HG02981 (cell line): ENCODE measurements around the gene SNX10.
A peak's percentile ranks its signal among the peaks of the same experiment; 100 is the strongest.
"Not testable (repeated sequence)": the region's sequence is repeated elsewhere in the genome, so short reads cannot be mapped to it uniquely, and the experiment has no call there.

Experiments used
- ATAC-seq: cut with Tn5 transposase; IDR thresholded peaks from one replicate; pipeline ENCODE4 v1.9.1; 2021; ENCODE audit warnings: mild to moderate bottlenecking, moderate library complexity; ENCODE audit not compliant: unreplicated experiment

SNX10 gene

GRCh38 chr7:26291699-26292538 is at the start of gene SNX10:
TSS of gene SNX10 (plus strand) at chr7:26291862. CDS start at chr7:26346443, 54,581 bp downstream.
- ATAC-seq = peak; percentile 64

- ATAC-seq = no peak
Measured at GRCh38 chr7:26245150-26245549, 46.5 kb upstream of the SNX10 start.

GRCh38 chr7:26250239-26250638 is 41.4 kb upstream of the SNX10 start:
- no peak for ATAC-seq

- ATAC-seq = not testable (repeated sequence)
Measured at GRCh38 chr7:26261866-26262265, 29.8 kb upstream of the SNX10 start.

GRCh38 chr7:26265065-26265464 is 26.6 kb upstream of the SNX10 start:
- ATAC-seq = no peak

GRCh38 chr7:26265499-26266075 is 26.1 kb upstream of the SNX10 start:
- ATAC-seq = no peak

- ATAC-seq = no peak
Measured at GRCh38 chr7:26267601-26268166, 24.0 kb upstream of the SNX10 start.

- no peak for ATAC-seq
Measured at GRCh38 chr7:26275213-26275612, 16.4 kb upstream of the SNX10 start.

GRCh38 chr7:26278770-26279169 is 12.9 kb upstream of the SNX10 start:
- ATAC-seq = no peak

GRCh38 chr7:26279405-26279804 is 12.3 kb upstream of the SNX10 start:
- ATAC-seq = peak; percentile 46

- ATAC-seq = no peak
Measured at GRCh38 chr7:26280097-26280496, 11.6 kb upstream of the SNX10 start.

GRCh38 chr7:26280723-26281122 is 10.9 kb upstream of the SNX10 start:
- no peak for ATAC-seq

- no peak for ATAC-seq
Measured at GRCh38 chr7:26284477-26284876, 7.2 kb upstream of the SNX10 start.

GRCh38 chr7:26284995-26285632 is 6.5 kb upstream of the SNX10 start:
- ATAC-seq = no peak

GRCh38 chr7:26286157-26286556 is 5.5 kb upstream of the SNX10 start:
- ATAC-seq = no peak

- ATAC-seq = not testable (repeated sequence)
Measured at GRCh38 chr7:26288126-26288525, 3.5 kb upstream of the SNX10 start.

GRCh38 chr7:26291251-26291650 is 411 bp upstream of the SNX10 start:
- ATAC-seq = no peak

- no peak for ATAC-seq
Measured at GRCh38 chr7:26292768-26293560, 1.3 kb downstream of the SNX10 start.

GRCh38 chr7:26293569-26294308 is 2.1 kb downstream of the SNX10 start:
- ATAC-seq = peak; percentile 68

GRCh38 chr7:26295015-26295414 is 3.4 kb downstream of the SNX10 start:
- ATAC-seq = no peak
